Pons (tissue), 1 donor: ENCODE data around the gene RARA.

ENCODE experiments used
- DNase-seq: peaks from one replicate; pipeline ENCODE4 v3.0.0-alpha.2; 2016; ENCODE audit warnings: low spot score

Gene RARA

DNA sequence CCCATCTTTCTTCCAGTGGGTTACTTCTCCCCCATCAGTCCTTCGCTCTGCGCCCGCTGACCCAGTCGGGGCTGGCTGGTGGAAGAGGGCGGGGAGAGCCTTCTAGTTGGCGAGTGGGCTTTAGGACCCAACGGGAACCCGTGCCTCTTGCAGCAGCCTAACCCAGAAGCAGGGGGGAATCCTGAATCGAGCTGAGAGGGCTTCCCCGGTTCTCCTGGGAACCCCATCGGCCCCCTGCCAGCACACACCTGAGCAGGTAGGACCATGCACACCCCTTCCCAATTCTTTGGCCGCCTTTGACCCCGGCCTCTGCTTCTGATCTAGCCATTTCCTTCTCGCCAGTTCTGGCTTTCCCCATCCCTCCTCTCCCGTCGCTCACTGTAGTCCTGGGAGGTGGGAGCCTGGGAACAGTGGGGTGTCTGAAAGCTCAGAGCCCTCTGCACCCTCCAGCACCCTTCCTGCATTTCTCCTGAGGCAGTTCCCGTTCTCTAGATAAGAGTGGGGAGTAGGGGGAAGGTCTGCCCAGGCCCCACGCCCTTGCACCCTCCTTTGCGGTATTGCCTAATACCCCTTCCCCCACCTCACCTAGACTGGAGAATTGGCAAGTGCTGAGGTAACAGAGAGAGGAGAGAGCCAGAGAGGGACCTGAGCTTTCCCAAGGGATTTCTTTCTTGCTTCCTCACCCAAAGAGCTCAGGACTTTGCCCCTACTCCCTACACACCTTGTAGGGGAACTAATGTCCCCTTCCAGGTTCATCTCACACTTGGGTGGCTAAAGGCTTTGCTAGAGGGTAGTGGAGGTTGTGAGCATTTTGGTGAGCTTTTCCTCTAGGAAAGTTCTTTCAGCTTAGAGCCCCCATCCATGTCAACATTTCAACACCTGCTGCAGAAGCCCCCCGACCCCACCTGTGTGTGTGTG lies at the start of gene RARA:
RARA (plus strand) TSS at position 150 of the 918 bp plus-strand sequence. CDS start 22,039 bp downstream, outside the sequence.
- no peak for DNase-seq

- no peak for DNase-seq
These were observed 49.5 kb upstream of the RARA start for GRCh38 chr17:40259505-40259904.

DNA sequence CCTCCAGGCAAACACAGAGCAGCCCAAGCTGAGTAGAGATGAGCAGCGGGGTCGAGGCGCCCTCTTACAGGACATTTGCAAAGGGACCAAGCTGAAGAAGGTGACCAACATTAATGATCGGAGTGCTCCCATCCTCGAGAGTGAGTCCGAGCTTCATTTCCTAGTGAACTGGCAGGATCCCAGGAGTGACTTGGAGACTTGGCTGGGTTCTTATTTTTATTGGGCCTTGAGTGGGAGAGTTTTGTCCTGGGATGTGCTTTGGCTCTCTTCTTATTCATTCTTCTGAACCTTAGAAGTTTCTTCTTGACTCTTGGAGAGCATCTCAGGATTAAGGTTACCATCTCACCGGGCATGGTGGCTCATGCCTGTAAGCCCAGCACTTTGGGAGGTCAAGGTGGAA lies 48.5 kb upstream of the RARA start:
- no peak for DNase-seq

GRCh38 chr17:40264458-40265185 lies 44.4 kb upstream of the RARA start:
- no peak for DNase-seq

- no peak for DNase-seq
These were observed 43.6 kb upstream of the RARA start for GRCh38 chr17:40265337-40265736.

- no peak for DNase-seq
These were observed 42.1 kb upstream of the RARA start for GRCh38 chr17:40266882-40267281.

DNA sequence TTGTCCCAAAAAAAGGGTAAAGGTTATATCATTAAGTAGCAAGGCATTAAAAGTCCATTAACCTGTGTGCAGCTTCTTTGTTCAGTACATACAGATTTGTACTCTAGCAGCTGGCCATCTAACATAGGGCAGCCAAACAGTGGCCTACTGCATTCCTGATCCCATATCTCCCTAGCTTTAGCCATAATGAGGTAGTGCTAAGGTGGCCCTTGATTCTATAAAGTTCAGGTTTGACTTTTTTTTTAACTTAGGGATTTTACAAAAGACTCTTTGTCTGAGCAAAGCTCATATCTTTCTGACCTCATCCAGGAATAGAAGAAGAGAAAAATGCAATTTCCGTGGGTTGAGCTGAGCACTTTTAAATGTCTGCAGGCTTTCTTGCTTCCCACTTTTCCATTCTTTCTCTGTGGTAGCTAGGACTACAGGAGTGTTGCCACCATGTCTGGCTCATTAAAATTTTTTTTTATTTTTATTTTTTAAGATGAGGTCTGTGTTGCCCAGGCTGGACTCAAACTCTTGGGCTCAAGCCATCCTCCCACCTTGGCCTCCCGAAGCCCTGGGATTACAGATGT lies 40.8 kb upstream of the RARA start:
- DNase-seq, result no peak

DNA sequence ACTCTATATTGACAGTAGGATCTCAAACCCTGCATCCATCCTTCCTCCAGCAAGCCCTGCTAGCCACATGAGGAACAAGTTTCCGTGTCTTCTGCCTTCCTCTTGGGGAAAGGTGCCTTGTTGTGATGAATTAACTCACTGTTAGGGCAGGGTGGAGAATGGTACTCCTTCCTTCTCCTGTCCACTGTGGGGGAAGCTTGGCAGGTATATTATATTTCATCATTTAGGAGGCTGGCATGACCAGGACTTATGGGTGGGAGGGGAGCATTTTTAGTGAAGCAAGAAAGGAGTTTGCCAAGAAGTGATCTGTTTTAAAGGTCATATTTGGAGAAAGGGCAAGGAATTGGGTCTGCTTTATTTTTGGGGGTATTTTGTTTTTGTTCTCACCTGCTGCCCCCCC lies 30.6 kb upstream of the RARA start:
- DNase-seq, result no peak

- DNase-seq, result no peak
These were observed 29.6 kb upstream of the RARA start for GRCh38 chr17:40279402-40279801.

DNA sequence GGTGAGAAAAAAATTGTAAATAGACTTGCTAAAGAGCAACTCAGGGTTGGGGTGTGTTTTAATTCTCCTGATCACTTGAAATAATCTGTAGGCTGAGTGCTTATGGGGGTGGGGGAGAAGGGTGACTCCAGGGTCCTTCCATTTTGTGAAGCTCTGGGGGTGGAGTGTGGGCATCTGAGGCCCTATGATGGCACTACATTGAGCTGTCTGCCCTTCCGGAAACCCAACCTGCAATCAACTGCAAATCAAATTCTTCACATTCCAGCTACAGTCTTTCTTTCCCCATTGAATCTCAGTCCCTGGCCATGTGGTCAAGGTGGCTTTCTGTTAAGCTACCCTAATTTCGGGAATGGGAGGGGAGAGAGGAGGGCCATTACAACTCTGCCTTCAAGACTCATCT lies 27.3 kb upstream of the RARA start:
- DNase-seq, result no peak

DNA sequence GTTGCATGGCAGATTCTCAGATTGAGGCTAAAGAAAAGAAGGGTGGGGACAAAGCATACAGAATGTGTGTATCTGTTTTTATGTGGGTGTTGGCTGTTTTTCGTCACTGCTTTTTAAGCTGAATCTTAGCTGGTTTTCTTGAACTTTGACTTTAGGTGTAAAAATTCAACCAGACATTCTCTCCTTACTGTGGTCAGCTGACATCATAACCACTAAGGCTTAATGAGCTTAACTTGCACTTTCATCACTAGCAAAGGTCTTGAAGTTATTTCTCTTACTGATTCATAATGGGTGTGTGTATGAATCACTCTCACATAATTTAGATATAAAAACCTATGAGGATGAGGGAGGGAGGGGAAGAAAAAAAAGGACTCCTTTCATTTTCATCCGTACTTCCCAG lies 25.3 kb upstream of the RARA start:
- DNase-seq, result no peak

DNA sequence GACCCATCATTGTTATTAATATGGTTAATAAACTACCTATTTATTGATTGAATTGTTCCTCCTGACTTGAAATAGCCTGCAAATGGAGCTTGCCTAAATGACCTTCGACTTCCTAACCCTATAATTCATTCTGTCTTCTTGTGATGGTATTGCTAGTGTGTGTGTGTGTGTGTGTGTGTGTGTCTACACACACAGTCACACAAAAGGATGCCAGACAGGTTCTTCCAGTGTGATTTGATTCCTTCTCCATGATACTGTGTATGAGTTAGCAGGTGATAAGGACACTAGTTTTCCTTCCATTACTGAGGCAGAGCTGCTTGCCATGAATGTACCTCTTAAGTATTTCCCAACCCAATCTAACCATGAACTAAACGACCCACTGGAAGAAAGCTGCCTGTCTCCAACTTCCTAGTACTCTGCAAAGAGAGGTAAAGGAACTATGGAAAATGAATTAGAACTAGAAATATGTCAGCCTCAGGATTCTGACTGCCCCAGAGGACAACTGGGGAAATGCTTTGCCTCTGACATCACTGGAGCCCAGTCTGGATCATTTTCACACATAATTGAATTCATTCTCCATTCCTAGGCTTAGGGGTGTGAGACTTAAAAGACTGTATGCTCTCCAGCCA lies 24.8 kb upstream of the RARA start:
- no peak for DNase-seq

- no peak for DNase-seq
These were observed 22.5 kb upstream of the RARA start for GRCh38 chr17:40286473-40286872.

GRCh38 chr17:40287159-40287493 lies 21.9 kb upstream of the RARA start:
- DNase-seq, result no peak

GRCh38 chr17:40287494-40288369 lies 21.2 kb upstream of the RARA start, which contains the start of gene CDC6:
Gene CDC6, plus strand, starts transcription at chr17:40287879. Its CDS starts 1,542 bp downstream, at chr17:40289421.
- peak; percentile 100 for DNase-seq

- peak; percentile 79 for DNase-seq
These were observed 18.2 kb upstream of the RARA start for GRCh38 chr17:40290629-40291280.

DNA sequence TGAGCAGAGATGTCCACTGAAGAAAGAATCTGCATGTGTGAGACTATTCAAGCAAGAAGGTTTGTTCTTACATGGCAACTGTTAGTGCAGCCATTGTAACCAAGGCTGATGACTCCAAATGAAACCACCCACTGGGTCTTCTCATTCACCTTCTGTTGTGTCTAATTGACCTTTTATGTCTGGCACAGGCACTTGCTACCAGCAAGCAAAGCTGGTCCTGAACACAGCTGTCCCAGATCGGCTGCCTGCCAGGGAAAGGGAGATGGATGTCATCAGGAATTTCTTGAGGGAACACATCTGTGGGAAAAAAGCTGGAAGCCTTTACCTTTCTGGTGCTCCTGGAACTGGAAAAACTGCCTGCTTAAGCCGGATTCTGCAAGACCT lies 17.7 kb upstream of the RARA start:
- DNase-seq, result no peak

DNA sequence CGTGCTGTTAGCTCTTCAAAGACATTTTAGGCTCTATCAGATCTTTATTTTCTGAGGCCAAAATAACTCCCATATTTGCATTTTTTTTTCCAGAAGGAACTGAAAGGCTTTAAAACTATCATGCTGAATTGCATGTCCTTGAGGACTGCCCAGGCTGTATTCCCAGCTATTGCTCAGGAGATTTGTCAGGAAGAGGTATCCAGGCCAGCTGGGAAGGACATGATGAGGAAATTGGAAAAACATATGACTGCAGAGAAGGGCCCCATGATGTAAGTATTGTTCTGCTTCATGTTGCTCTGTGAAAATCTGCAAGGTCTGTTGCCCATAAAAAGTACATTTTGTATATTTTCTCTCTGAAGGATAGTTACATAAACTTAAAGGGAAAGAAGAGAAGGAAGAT lies 15.6 kb upstream of the RARA start:
- no peak for DNase-seq

- DNase-seq, result no peak
These were observed 13.2 kb upstream of the RARA start for GRCh38 chr17:40295488-40296436.

DNA sequence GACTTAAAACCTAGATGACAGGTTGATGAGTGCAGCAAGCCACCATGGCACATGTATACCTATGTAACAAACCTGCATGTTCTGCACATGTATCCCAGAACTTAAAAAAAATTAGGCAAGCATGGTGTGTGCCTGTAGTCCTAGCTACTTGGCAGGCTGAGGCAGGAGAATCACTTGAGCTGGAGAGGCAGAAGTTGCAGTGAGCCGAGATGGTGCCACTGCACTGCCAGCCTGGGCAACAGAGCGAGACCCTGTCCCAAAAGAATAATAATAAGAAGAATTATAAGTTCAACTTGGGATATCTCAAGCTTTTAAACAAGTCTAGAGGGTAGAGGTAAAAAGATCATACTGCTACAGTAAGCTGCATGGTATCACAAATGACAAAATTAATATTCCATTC lies 11.5 kb upstream of the RARA start:
- no peak for DNase-seq
